ENCODE measurements around the gene MAPK4. TPM values are rescaled to one million over a fixed set of nuclear protein-coding genes. Genes with fewer than 3 reads are reported as not detected.

The MAPK4 gene
- total RNA-seq, 3 donors from 2014 or later = 0.41 to 9.9 (median 0.43) TPM

GRCh38 chr18:50653402-50654093 lies 93.7 kb downstream of the MAPK4 start:
- H3K4me1 ChIP-seq (ENCODE audit: low read depth) = no peaks in the 10 kb centered on the region
- no peak for TF ChIP-seq CTCF (IDR thresholded peaks at IDR 0.05)
- no peak overlapping the region for H3K4me3 ChIP-seq
- H3K36me3 ChIP-seq (ENCODE audit: low read depth) = no peaks in the 10 kb centered on the region
- ATAC-seq (no peak), DNase-seq (no peak)
- no peaks in the 10 kb centered on the region for H3K9me3 ChIP-seq
- intact Hi-C loops (cut with DNase I, micrococcal nuclease) = no loop called here

GRCh38 chr18:50654211-50654610 lies 94.3 kb downstream of the MAPK4 start:
- intact Hi-C loops (cut with DNase I, micrococcal nuclease) = no loop called here
- Histone ChIP-seq H3K4me1 (ENCODE audit: low read depth) (no peaks in the 10 kb centered on the region), H3K36me3 (ENCODE audit: low read depth) (no peaks in the 10 kb centered on the region), H3K9me3 (no peaks in the 10 kb centered on the region), H3K4me3 (no peak overlapping the region)
- ATAC-seq (peak; percentile 15), DNase-seq (no peak)
- no peak for TF ChIP-seq CTCF (IDR thresholded peaks at IDR 0.05)

- ATAC-seq = peak; percentile 55
- no peaks in the 10 kb centered on the region for H3K9me3 ChIP-seq
Observed at GRCh38 chr18:50654658-50655550, 95.0 kb downstream of the MAPK4 start.

GRCh38 chr18:50656396-50656795 lies 96.5 kb downstream of the MAPK4 start:
- Histone ChIP-seq H3K4me1 (ENCODE audit: low read depth) (no peaks in the 10 kb centered on the region), H3K9me3 (no peaks in the 10 kb centered on the region), H3K4me3 (no peak overlapping the region), H3K36me3 (ENCODE audit: low read depth) (no peaks in the 10 kb centered on the region)
- DNase-seq = no peak
- intact Hi-C loops (cut with DNase I, micrococcal nuclease) = no loop called here
- ATAC-seq = no peak
- no peak for TF ChIP-seq CTCF (IDR thresholded peaks at IDR 0.05)

More at GRCh38 chr18:50654658-50655550, 95.0 kb downstream of the MAPK4 start:
- Histone ChIP-seq H3K36me3 (ENCODE audit: low read depth) (no peaks in the 10 kb centered on the region), H3K4me3 (no peak overlapping the region), H3K4me1 (ENCODE audit: low read depth) (no peaks in the 10 kb centered on the region)
- DNase-seq = no peak
- no peak for TF ChIP-seq CTCF (IDR thresholded peaks at IDR 0.05)
- intact Hi-C loops (cut with DNase I, micrococcal nuclease) = no loop called here

GRCh38 chr18:50656841-50657470 lies 97.1 kb downstream of the MAPK4 start:
- Histone ChIP-seq H3K4me1 (ENCODE audit: low read depth) (no peaks in the 10 kb centered on the region), H3K9me3 (peaks cover 2% of the 10 kb centered on the region), H3K4me3 (no peak overlapping the region), H3K36me3 (ENCODE audit: low read depth) (no peaks in the 10 kb centered on the region)
- ATAC-seq (no peak), DNase-seq (no peak)
- intact Hi-C loops (cut with DNase I, micrococcal nuclease) = no loop called here
- TF ChIP-seq CTCF (IDR thresholded peaks at IDR 0.05) = no peak

All from mucosa of descending colon (tissue), 3 donors.